Neural cell (in vitro differentiated cells): ENCODE results near the gene PRR18. TPM values are rescaled to one million over a fixed set of nuclear protein-coding genes. Genes with fewer than 3 reads are reported as not detected.

Source experiments
- H2AFZ ChIP-seq: fragments of 200-600, 300-800 bp; sonication (generic), shearing (Covaris generic); 2 replicates; pipeline ENCODE4 v1.6.0; 2014; ENCODE audit warnings: low read depth, mild to moderate bottlenecking, antibody characterized with exemption, low read length, moderate library complexity
- H3F3A ChIP-seq: fragments of 200-600 bp; shearing (Covaris generic); 2 replicates; pipeline ENCODE4 v1.6.1; 2016; ENCODE audit warnings: mild to moderate bottlenecking, moderate library complexity, mixed read lengths, antibody characterized with exemption, low read length; ENCODE audit not compliant: insufficient read depth, poor library complexity, severe bottlenecking
- H3K27ac ChIP-seq: fragments of 200-600, 300-800 bp; sonication (generic), shearing (Covaris generic); 2 replicates; pipeline ENCODE4 v1.5.1; 2014; ENCODE audit warnings: mild to moderate bottlenecking, low read length, moderate library complexity
- H3K27me3 ChIP-seq: fragments of 300-800, 200-600 bp; sonication (generic), shearing (Covaris generic); 2 replicates; pipeline ENCODE4 v1.6.0; 2014; ENCODE audit warnings: mild to moderate bottlenecking, low read depth, low read length, moderate library complexity; ENCODE audit not compliant: insufficient read depth
- H3K36me3 ChIP-seq: fragments of 300-800, 200-600 bp; sonication (generic), shearing (Covaris generic); 2 replicates; pipeline ENCODE4 v1.5.1; 2014; ENCODE audit warnings: mild to moderate bottlenecking, antibody characterized with exemption, low read length, moderate library complexity; ENCODE audit not compliant: insufficient read depth
- H3K4me2 ChIP-seq: fragments of 300-800, 200-600 bp; sonication (generic), shearing (Covaris generic); 2 replicates; pipeline ENCODE4 v1.6.0; 2014; ENCODE audit warnings: mild to moderate bottlenecking, low read length
- H3K4me3 ChIP-seq: fragments of 300-800, 200-600 bp; sonication (generic), shearing (Covaris generic); 2 replicates; pipeline ENCODE4 v1.5.1; 2014; ENCODE audit warnings: mild to moderate bottlenecking, low read length, moderate library complexity
- H3K79me2 ChIP-seq: fragments of 200-600 bp; shearing (Covaris generic); replicated peaks from 2 replicates; pipeline ENCODE4 v1.6.0; 2014; ENCODE audit warnings: mild to moderate bottlenecking, low read length, moderate library complexity; ENCODE audit not compliant: insufficient read depth
- H3K9ac ChIP-seq: fragments of 300-800, 200-600 bp; sonication (generic), shearing (Covaris generic); 2 replicates; pipeline ENCODE4 v1.6.1; 2016; ENCODE audit warnings: mild to moderate bottlenecking, low read length, mixed read lengths
- H3K9me2 ChIP-seq: fragments of 200-600 bp; shearing (Covaris generic); 2 replicates; pipeline ENCODE4 v1.6.1; 2016; ENCODE audit warnings: mild to moderate bottlenecking, low read length, mixed read lengths; ENCODE audit not compliant: insufficient read depth
- H3K9me3 ChIP-seq: fragments of 200-600, 300-800 bp; sonication (generic), shearing (Covaris generic); 2 replicates; pipeline ENCODE4 v1.6.1; 2016; ENCODE audit warnings: mild to moderate bottlenecking, mixed run types, low read length, moderate library complexity, mixed read lengths
- H4K20me1 ChIP-seq: fragments of 200-600 bp; shearing (Covaris generic); 2 replicates; pipeline ENCODE4 v1.6.1; 2016; ENCODE audit warnings: mild to moderate bottlenecking, mixed run types; ENCODE audit not compliant: insufficient read depth
- CTCF ChIP-seq: fragments of 450-650 bp; IDR thresholded peaks from 2 replicates; pipeline ENCODE4 v1.5.1; 2014; ENCODE audit warnings: antibody characterized with exemption, mild to moderate bottlenecking, moderate library complexity; ENCODE audit not compliant: poor library complexity, severe bottlenecking
- EP300 ChIP-seq: fragments of 450-650 bp; conservative IDR thresholded peaks from 2 replicates; pipeline ENCODE4 v1.6.1; 2014; ENCODE audit warnings: antibody characterized with exemption, mild to moderate bottlenecking, moderate library complexity; ENCODE audit not compliant: poor library complexity, severe bottlenecking
- EZH2 ChIP-seq: fragments of 200-600, 300-800 bp; shearing (Covaris generic), sonication (generic); IDR thresholded peaks from 2 replicates; pipeline ENCODE4 v1.6.1; 2014; ENCODE audit warnings: antibody characterized with exemption, low read length, borderline replicate concordance, mild to moderate bottlenecking; ENCODE audit not compliant: insufficient read depth, poor library complexity, severe bottlenecking
- MXI1 ChIP-seq: fragments of 450-650 bp; conservative IDR thresholded peaks from 2 replicates; pipeline ENCODE4 v1.6.1; 2014; ENCODE audit warnings: antibody characterized with exemption, mild to moderate bottlenecking; ENCODE audit not compliant: poor library complexity, severe bottlenecking
- POLR2AphosphoS5 ChIP-seq: IDR thresholded peaks from 2 replicates; pipeline ENCODE4 v1.6.1; 2012
- RAD21 ChIP-seq: fragments of 450-650 bp; conservative IDR thresholded peaks from 2 replicates; pipeline ENCODE4 v1.6.1; 2014; ENCODE audit warnings: antibody characterized with exemption, mild to moderate bottlenecking, moderate library complexity
- SMC3 ChIP-seq: fragments of 450-650 bp; conservative IDR thresholded peaks from 2 replicates; pipeline ENCODE4 v1.6.1; 2014; ENCODE audit warnings: antibody characterized with exemption, mild to moderate bottlenecking, moderate library complexity; ENCODE audit not compliant: poor library complexity
- TAF1 ChIP-seq: IDR thresholded peaks from 2 replicates; pipeline ENCODE4 v1.6.1; 2012; ENCODE audit warnings: low read depth
- polyA plus RNA-seq: library from polyadenylated mRNA; depleted of rRNA; stranded (reverse); fragments of >200 nt; gene quantifications from 2 replicates; pipeline ENCODE4 v1.2.3, GENCODE V29; 2014

The PRR18 gene
- polyA plus RNA-seq, 1 donor from 2014 or later, result not detected

DNA sequence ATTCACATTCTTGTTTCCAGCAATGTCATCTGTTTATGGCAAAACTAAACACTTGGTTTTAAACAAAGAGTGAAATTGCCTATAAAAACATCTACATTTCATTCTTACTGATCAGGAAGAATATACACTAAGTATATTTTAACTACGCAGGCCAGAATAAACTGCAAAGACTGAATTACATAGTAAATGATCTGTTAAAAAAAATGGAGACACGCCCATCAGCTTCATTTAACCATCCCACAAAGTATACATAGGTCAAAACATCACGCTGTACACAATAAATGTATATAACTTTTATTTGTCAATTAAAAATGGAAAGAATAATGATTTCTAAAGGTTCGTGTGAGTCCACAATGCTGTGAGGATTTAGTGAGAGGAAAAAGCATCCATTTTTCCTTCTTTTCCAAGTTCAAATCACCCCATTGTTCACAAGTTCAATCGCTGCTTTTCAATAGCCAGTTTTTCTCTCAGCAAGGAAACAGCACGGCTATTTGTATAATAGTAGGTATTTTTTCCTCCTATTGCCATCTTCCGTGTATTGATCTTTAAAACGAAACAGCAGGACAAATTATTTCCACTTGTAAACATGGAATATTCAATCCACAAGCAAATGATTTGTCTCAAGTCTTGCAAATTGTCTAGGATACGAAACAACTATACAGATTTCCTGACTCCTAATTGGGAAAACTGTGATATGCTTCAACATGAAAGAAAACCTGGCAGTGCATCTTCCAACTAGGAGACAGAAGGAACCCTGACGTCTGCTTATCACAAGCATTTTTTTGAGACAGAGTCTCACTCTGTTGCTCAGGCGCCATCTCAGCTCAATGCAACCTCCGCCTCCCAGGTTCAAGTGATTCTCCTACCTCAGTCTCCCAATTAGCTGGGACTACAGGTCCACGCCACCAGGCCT, 23.6 kb upstream of the PRR18 start:
- Histone ChIP-seq H3K9ac (no peak overlapping the region), H4K20me1 (no peaks in the 10 kb centered on the region), H3K27me3 (no peaks in the 10 kb centered on the region), H3K36me3 (no peaks in the 10 kb centered on the region), H3K4me2 (no peak overlapping the region), H3K79me2 (peaks cover 17% of the 10 kb centered on the region), H3F3A (no peaks in the 10 kb centered on the region), H3K9me2 (no peaks in the 10 kb centered on the region), H3K9me3 (no peaks in the 10 kb centered on the region), H3K4me3 (no peak overlapping the region), H2AFZ (no peak overlapping the region), H3K27ac (no peak overlapping the region)
- no peak for TF ChIP-seq MXI1
- TF ChIP-seq RAD21, result no peak
- no peak for TF ChIP-seq EZH2
- no peak for TF ChIP-seq SMC3
- no peak for TF ChIP-seq EP300
- no peak for TF ChIP-seq CTCF
- no peak for TF ChIP-seq TAF1
- no peak for TF ChIP-seq POLR2AphosphoS5

GRCh38 chr6:166330612-166331011, 22.4 kb upstream of the PRR18 start:
- H3K4me3 ChIP-seq, result no peak overlapping the region
- peaks cover 16% of the 10 kb centered on the region for H3K79me2 ChIP-seq
- no peaks in the 10 kb centered on the region for H3K9me3 ChIP-seq
- H3K27me3 ChIP-seq, result no peaks in the 10 kb centered on the region
- no peak overlapping the region for H2AFZ ChIP-seq
- no peak overlapping the region for H3K4me2 ChIP-seq
- H3K9ac ChIP-seq, result no peak overlapping the region
- H3F3A ChIP-seq, result no peaks in the 10 kb centered on the region
- H3K9me2 ChIP-seq, result no peaks in the 10 kb centered on the region
- peaks cover under 1% of the 10 kb centered on the region for H3K36me3 ChIP-seq
- H4K20me1 ChIP-seq, result no peaks in the 10 kb centered on the region
- TF ChIP-seq SMC3 (no peak), MXI1 (no peak), EP300 (no peak), EZH2 (no peak), POLR2AphosphoS5 (no peak), CTCF (no peak), RAD21 (no peak)
- H3K27ac ChIP-seq, result no peak overlapping the region
